ENCODE measurements around the gene PRX.
"Not testable (repeated sequence)": the region's sequence is repeated elsewhere in the genome, so short reads cannot be mapped to it uniquely, and the experiment has no call there.

PRX gene

GRCh38 chr19:40383668-40384248 lies 29.4 kb downstream of the PRX start:
- DNase-seq = no peak

- no peak for DNase-seq
Observed at GRCh38 chr19:40381321-40381720, 31.9 kb downstream of the PRX start.

- no peak for DNase-seq
Observed at GRCh38 chr19:40380199-40381037, 32.8 kb downstream of the PRX start.

- DNase-seq = no peak
Observed at GRCh38 chr19:40379446-40380198, 33.6 kb downstream of the PRX start.

- no peak for DNase-seq
Observed at GRCh38 chr19:40378509-40378908, 34.7 kb downstream of the PRX start.

- no peak for DNase-seq
Observed at GRCh38 chr19:40377876-40378385, 35.2 kb downstream of the PRX start.

GRCh38 chr19:40376286-40376862 lies 36.8 kb downstream of the PRX start:
- no peak for DNase-seq

GRCh38 chr19:40374084-40374483 lies 39.1 kb downstream of the PRX start:
- no peak for DNase-seq

- no peak for DNase-seq
Observed at GRCh38 chr19:40371802-40372122, 41.4 kb downstream of the PRX start.

GRCh38 chr19:40370997-40371801 lies 42.0 kb downstream of the PRX start:
- DNase-seq = no peak

GRCh38 chr19:40370253-40370652 lies 42.9 kb downstream of the PRX start:
- not testable (repeated sequence) for DNase-seq

- DNase-seq = no peak
Observed at GRCh38 chr19:40369797-40370196, 43.4 kb downstream of the PRX start.

GRCh38 chr19:40367577-40368434 lies 45.4 kb downstream of the PRX start:
- DNase-seq = no peak

GRCh38 chr19:40366697-40367561 lies 46.2 kb downstream of the PRX start:
- no peak for DNase-seq

GRCh38 chr19:40365613-40366401 lies 47.4 kb downstream of the PRX start:
- peak; percentile 43 for DNase-seq

- DNase-seq = no peak
Observed at GRCh38 chr19:40365010-40365409, 48.2 kb downstream of the PRX start.

- no peak for DNase-seq
Observed at GRCh38 chr19:40363069-40363468, 50.1 kb downstream of the PRX start.

GRCh38 chr19:40362160-40362559 lies 51.0 kb downstream of the PRX start:
- no peak for DNase-seq

- no peak for DNase-seq
Observed at GRCh38 chr19:40360708-40361241, 52.4 kb downstream of the PRX start.

Data from CD4-positive, alpha-beta T cell treated with Interleukin-21 for 1 hour (primary cell).